HG02610 (cell line): ENCODE results near the gene HRH1.

ENCODE experiments used
- ATAC-seq: cut with Tn5 transposase; IDR thresholded peaks from one replicate; pipeline ENCODE4 v1.9.1; 2021; ENCODE audit warnings: mild to moderate bottlenecking, moderate library complexity; ENCODE audit not compliant: unreplicated experiment

The HRH1 gene

GRCh38 chr3:11306817-11307589 is 152.7 kb downstream of the HRH1 start:
- peak; percentile 69 for ATAC-seq

GRCh38 chr3:11307830-11308432 is 153.6 kb downstream of the HRH1 start:
- no peak for ATAC-seq

- no peak for ATAC-seq
Observed at GRCh38 chr3:11310258-11310657, 156.0 kb downstream of the HRH1 start.

GRCh38 chr3:11312166-11312565 is 157.9 kb downstream of the HRH1 start:
- ATAC-seq: no peak
